Mesendoderm (in vitro differentiated cells): ENCODE measurements around the gene ITGB3.
A peak's percentile ranks its signal among the peaks of the same experiment; 100 is the strongest.

Experiments used
- DNase-seq: peaks from one replicate; pipeline ENCODE4 v3.0.0; 2013
- H2AK5ac ChIP-seq: 2 replicates; pipeline ENCODE4 v1.6.1; 2013; ENCODE audit warnings: low read length, inconsistent platforms
- H2BK120ac ChIP-seq: 2 replicates; pipeline ENCODE4 v1.6.1; 2013; ENCODE audit warnings: low read depth, mild to moderate bottlenecking, low read length, moderate library complexity, mixed read lengths
- H2BK15ac ChIP-seq: replicated peaks from 2 replicates; pipeline ENCODE4 v1.6.1; 2013; ENCODE audit warnings: low read depth, mild to moderate bottlenecking, moderate library complexity
- H2BK5ac ChIP-seq: 2 replicates; pipeline ENCODE4 v1.6.1; 2013; ENCODE audit warnings: low read length, inconsistent platforms
- H3K18ac ChIP-seq: 2 replicates; pipeline ENCODE4 v1.6.1; 2013; ENCODE audit warnings: mild to moderate bottlenecking, low read length, mixed read lengths
- H3K23ac ChIP-seq: one replicate; pipeline ENCODE4 v1.6.1; 2013; ENCODE audit warnings: low read length
- H3K27ac ChIP-seq: 2 replicates; pipeline ENCODE4 v1.5.1; 2013; ENCODE audit warnings: low read depth, mild to moderate bottlenecking, inconsistent platforms, low read length, moderate library complexity
- H3K27me3 ChIP-seq: 2 replicates; pipeline ENCODE4 v1.6.1; 2013; ENCODE audit warnings: low read length, control low read depth, mild to moderate bottlenecking, inconsistent platforms; ENCODE audit not compliant: insufficient read depth, poor library complexity
- H3K36me3 ChIP-seq: 2 replicates; pipeline ENCODE4 v1.6.1; 2013; ENCODE audit warnings: low read length, inconsistent platforms; ENCODE audit not compliant: control insufficient read depth, insufficient read depth
- H3K4ac ChIP-seq: one replicate; pipeline ENCODE4 v1.6.1; 2013; ENCODE audit warnings: low read depth, mild to moderate bottlenecking, low read length, moderate library complexity
- H3K4me1 ChIP-seq: 2 replicates; pipeline ENCODE4 v1.6.1; 2013; ENCODE audit warnings: low read depth, low read length, inconsistent platforms; ENCODE audit not compliant: control insufficient read depth
- H3K4me2 ChIP-seq: 2 replicates; pipeline ENCODE4 v1.6.1; 2013; ENCODE audit warnings: low read length
- H3K4me3 ChIP-seq: 2 replicates; pipeline ENCODE4 v1.5.1; 2013; ENCODE audit warnings: mild to moderate bottlenecking, low read length
- H3K56ac ChIP-seq: one replicate; pipeline ENCODE4 v1.6.1; 2013; ENCODE audit warnings: low read length
- H3K79me1 ChIP-seq: 2 replicates; pipeline ENCODE4 v1.6.1; 2013; ENCODE audit warnings: low read length, inconsistent platforms
- H3K79me2 ChIP-seq: 2 replicates; pipeline ENCODE4 v1.6.1; 2013; ENCODE audit warnings: mild to moderate bottlenecking, low read length; ENCODE audit not compliant: control insufficient read depth, insufficient read depth
- H3K9ac ChIP-seq: 2 replicates; pipeline ENCODE4 v1.6.1; 2013; ENCODE audit warnings: low read length, inconsistent platforms
- H4K5ac ChIP-seq: one replicate; pipeline ENCODE4 v1.6.1; 2013; ENCODE audit warnings: low read length
- H4K8ac ChIP-seq: one replicate; pipeline ENCODE4 v1.6.1; 2013; ENCODE audit warnings: low read depth, mild to moderate bottlenecking, control low read depth, low read length, moderate library complexity
- WGBS: extraction: QIAGEN DNeasy Blood & Tissue Kit; methylation state at CpG from one replicate; pipeline ENCODE4 v1.1.7; 2013; ENCODE audit warnings: low lambda C conversion rate, missing lambda C conversion rate; ENCODE audit not compliant: insufficient coverage; ENCODE audit errors: extremely low coverage; 5-methylcytosine and 5-hydroxymethylcytosine counted together

ITGB3 gene

GRCh38 chr17:47317119-47317518 is 63.5 kb downstream of the ITGB3 start:
- Histone ChIP-seq H3K4me1 (no peaks in the 10 kb centered on the region), H2AK5ac (no peak overlapping the region), H2BK120ac (no peak overlapping the region), H3K27ac (no peak overlapping the region), H3K56ac (no peak overlapping the region), H3K36me3 (no peaks in the 10 kb centered on the region), H4K5ac (no peak overlapping the region), H3K4me2 (no peak overlapping the region), H3K4me3 (no peak overlapping the region), H3K23ac (no peak overlapping the region), H4K8ac (no peak overlapping the region), H3K9ac (no peak overlapping the region), H2BK5ac (no peak overlapping the region), H3K79me2 (no peaks in the 10 kb centered on the region), H2BK15ac (no peak overlapping the region), H3K4ac (no peak overlapping the region), H3K27me3 (no peaks in the 10 kb centered on the region), H3K18ac (no peak overlapping the region), H3K79me1 (no peaks in the 10 kb centered on the region)
- no CpG with 5 or more reads among the region's 2 CpGs for WGBS
- DNase-seq = no peak

GRCh38 chr17:47318197-47318918 is 64.7 kb downstream of the ITGB3 start:
- H4K5ac ChIP-seq = no peak overlapping the region
- no peak overlapping the region for H3K4me2 ChIP-seq
- no peak overlapping the region for H3K18ac ChIP-seq
- no peak for DNase-seq
- H3K79me1 ChIP-seq = no peaks in the 10 kb centered on the region
- no peaks in the 10 kb centered on the region for H3K4me1 ChIP-seq
- no peaks in the 10 kb centered on the region for H3K36me3 ChIP-seq
- H3K23ac ChIP-seq = no peak overlapping the region
- no peak overlapping the region for H3K27ac ChIP-seq
- no CpG with 5 or more reads among the region's 3 CpGs for whole genome bisulfite sequencing
- no peak overlapping the region for H2BK15ac ChIP-seq
- H2BK120ac ChIP-seq = no peak overlapping the region
- H3K4ac ChIP-seq = no peak overlapping the region
- H3K27me3 ChIP-seq = no peaks in the 10 kb centered on the region
- no peaks in the 10 kb centered on the region for H3K79me2 ChIP-seq
- no peak overlapping the region for H2AK5ac ChIP-seq
- H3K4me3 ChIP-seq = no peak overlapping the region
- H2BK5ac ChIP-seq = no peak overlapping the region
- no peak overlapping the region for H3K9ac ChIP-seq
- H4K8ac ChIP-seq = no peak overlapping the region
- no peak overlapping the region for H3K56ac ChIP-seq

- no peak overlapping the region for H3K9ac ChIP-seq
- H2BK5ac ChIP-seq = no peak overlapping the region
- no peak overlapping the region for H3K4ac ChIP-seq
- H3K27me3 ChIP-seq = no peaks in the 10 kb centered on the region
- H2BK15ac ChIP-seq = no peak overlapping the region
- H3K36me3 ChIP-seq = no peaks in the 10 kb centered on the region
- WGBS = no CpG with 5 or more reads among the region's 5 CpGs
- no peaks in the 10 kb centered on the region for H3K79me1 ChIP-seq
- no peak overlapping the region for H3K4me2 ChIP-seq
- no peak overlapping the region for H3K56ac ChIP-seq
- no peak overlapping the region for H2AK5ac ChIP-seq
- H4K8ac ChIP-seq = no peak overlapping the region
- no peaks in the 10 kb centered on the region for H3K79me2 ChIP-seq
- no peak for DNase-seq
- H3K4me3 ChIP-seq = no peak overlapping the region
- H4K5ac ChIP-seq = no peak overlapping the region
- H2BK120ac ChIP-seq = no peak overlapping the region
- peaks cover 2% of the 10 kb centered on the region for H3K4me1 ChIP-seq
- H3K27ac ChIP-seq = no peak overlapping the region
- H3K18ac ChIP-seq = no peak overlapping the region
- no peak overlapping the region for H3K23ac ChIP-seq
These were observed 67.4 kb downstream of the ITGB3 start for GRCh38 chr17:47320879-47321502.

- Histone ChIP-seq H3K4me2 (peak within 1 kb of the TSS; percentile 90), H3K36me3 (no peaks in the 10 kb centered on the region), H4K5ac (peak within 1 kb of the TSS; percentile 86), H3K18ac (peak within 1 kb of the TSS; percentile 42), H3K4me3 (peak within 1 kb of the TSS; percentile 47), H3K4ac (peak within 1 kb of the TSS; percentile 8), H3K27ac (no peak within 1 kb of the TSS), H2BK120ac (no peak within 1 kb of the TSS), H2AK5ac (no peak within 1 kb of the TSS), H4K8ac (no peak within 1 kb of the TSS), H2BK5ac (no peak within 1 kb of the TSS), H3K4me1 (peaks cover 2% of the 10 kb centered on the region), H3K27me3 (no peaks in the 10 kb centered on the region), H3K79me2 (no peaks in the 10 kb centered on the region), H3K56ac (peak within 1 kb of the TSS; percentile 93), H3K9ac (peak within 1 kb of the TSS; percentile 82), H3K79me1 (no peaks in the 10 kb centered on the region), H2BK15ac (no peak within 1 kb of the TSS), H3K23ac (peak within 1 kb of the TSS; percentile 60)
- no CpG with 5 or more reads among the region's 72 CpGs for WGBS
- peak; percentile 96 for DNase-seq
These were observed 70.0 kb downstream of the ITGB3 start, which contains the start of gene EFCAB13 for GRCh38 chr17:47323382-47324223. TSS of gene EFCAB13 (plus strand) at chr17:47323955. CDS start at chr17:47328354, 4,399 bp downstream.

- Histone ChIP-seq H3K23ac (peak overlapping the region; percentile 60), H3K56ac (peak overlapping the region; percentile 91), H4K8ac (no peak overlapping the region), H3K4me3 (peak overlapping the region; percentile 31), H2BK15ac (no peak overlapping the region), H3K4ac (peak overlapping the region; percentile 8), H2BK120ac (no peak overlapping the region), H3K27ac (no peak overlapping the region), H3K4me1 (peaks cover 2% of the 10 kb centered on the region), H3K4me2 (peak overlapping the region; percentile 70), H2AK5ac (no peak overlapping the region), H3K9ac (peak overlapping the region; percentile 75), H3K18ac (peak overlapping the region; percentile 42), H3K36me3 (no peaks in the 10 kb centered on the region), H3K79me2 (no peaks in the 10 kb centered on the region), H2BK5ac (no peak overlapping the region), H3K27me3 (no peaks in the 10 kb centered on the region), H3K79me1 (no peaks in the 10 kb centered on the region), H4K5ac (peak overlapping the region; percentile 86)
- no CpG with 5 or more reads among the region's 28 CpGs for WGBS
- peak; percentile 69 for DNase-seq
These were observed 70.8 kb downstream of the ITGB3 start for GRCh38 chr17:47324224-47325020.
